Measurements from ENCODE around the gene ADARB2.
"Not testable (repeated sequence)": the region's sequence is repeated elsewhere in the genome, so short reads cannot be mapped to it uniquely, and the experiment has no call there.

Gene ADARB2

DNA sequence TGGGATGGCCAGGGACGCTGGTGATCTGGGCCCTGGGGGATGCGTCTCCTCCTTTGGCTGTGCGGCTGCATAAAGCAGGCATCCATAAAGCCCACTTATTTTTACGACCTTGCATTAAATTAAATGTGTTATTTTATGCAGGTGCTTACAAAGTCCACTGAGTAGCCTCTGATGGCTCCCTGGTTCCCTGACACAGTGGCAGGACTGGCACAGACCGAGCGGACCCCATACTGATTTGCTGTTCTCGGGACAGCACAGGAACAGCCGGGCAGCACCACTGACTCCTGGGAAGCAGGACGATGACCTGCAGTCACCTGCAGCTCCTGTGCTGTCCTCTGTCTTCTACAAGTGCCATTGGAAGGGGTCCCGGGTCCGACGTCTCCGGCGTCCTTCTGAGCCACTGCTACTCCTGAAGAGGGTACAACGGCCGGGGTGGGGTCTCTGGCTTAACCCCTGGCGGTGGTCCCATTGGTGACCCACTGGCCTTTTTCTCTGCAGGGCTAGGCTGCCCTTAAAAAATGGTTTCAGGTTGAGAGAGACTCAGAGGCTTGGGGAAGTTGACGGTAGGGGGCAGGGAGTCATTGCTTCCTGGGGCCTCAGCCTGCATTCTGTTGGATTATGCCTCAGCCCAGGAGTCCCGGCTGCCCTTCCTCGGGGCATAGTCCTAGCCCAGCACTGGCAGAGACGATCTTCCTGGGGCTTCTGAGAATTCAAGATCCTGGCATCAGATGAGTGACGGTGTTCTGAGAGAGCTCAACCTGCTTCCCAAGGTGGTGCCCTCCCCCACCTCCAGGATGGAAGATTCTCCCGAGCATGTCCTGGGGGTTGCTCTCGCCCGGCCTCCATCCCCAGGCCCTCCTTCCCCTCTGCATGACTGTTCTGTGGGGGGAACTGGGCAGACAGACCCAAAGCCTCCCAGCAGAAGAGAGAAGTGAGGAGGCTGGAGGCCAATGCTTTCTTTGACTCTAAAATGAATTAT lies 330.1 kb downstream of the ADARB2 start:
- no peak for DNase-seq (ENCODE audit: low spot score)

DNA sequence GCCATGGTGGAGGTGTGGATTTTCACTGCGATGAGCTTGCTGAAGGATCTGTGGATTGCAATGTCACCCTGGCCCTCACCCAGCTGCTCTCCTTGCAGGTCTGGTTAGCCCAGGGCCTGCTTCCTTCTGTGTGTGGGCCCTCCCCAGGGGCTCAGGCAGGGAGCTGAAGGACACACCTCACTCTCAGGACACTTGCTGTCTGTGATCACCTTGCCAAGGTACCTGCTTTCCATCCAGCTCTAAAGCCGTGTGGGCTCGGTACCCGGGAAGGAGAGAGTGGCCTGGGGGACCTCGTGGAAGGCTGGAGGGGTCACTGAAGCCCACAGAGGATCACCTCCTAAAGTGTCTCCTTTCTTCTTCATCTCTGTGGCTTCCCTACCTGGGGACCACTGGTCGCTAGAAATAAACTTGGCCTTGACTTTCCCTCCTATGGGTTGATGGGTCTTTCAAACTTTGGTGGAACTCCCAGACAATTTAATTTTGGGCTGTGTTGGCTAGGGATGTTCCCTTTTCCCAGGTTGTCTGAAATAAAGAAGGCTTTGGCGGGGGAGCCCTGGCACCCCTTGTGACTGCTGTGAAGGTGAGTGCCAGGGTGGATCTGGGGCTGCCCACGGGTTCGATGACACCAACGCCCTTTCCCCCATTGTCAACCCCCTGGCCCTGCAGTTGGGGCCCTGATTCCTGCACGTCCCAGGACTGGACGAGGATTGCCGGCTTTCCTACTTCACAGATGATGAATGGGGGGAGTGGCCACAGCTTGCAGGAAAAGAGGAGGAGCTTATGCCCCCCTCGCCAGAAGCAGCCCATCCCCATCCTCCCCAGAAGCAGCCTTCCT lies 331.0 kb downstream of the ADARB2 start:
- DNase-seq (ENCODE audit: low spot score) = no peak

DNA sequence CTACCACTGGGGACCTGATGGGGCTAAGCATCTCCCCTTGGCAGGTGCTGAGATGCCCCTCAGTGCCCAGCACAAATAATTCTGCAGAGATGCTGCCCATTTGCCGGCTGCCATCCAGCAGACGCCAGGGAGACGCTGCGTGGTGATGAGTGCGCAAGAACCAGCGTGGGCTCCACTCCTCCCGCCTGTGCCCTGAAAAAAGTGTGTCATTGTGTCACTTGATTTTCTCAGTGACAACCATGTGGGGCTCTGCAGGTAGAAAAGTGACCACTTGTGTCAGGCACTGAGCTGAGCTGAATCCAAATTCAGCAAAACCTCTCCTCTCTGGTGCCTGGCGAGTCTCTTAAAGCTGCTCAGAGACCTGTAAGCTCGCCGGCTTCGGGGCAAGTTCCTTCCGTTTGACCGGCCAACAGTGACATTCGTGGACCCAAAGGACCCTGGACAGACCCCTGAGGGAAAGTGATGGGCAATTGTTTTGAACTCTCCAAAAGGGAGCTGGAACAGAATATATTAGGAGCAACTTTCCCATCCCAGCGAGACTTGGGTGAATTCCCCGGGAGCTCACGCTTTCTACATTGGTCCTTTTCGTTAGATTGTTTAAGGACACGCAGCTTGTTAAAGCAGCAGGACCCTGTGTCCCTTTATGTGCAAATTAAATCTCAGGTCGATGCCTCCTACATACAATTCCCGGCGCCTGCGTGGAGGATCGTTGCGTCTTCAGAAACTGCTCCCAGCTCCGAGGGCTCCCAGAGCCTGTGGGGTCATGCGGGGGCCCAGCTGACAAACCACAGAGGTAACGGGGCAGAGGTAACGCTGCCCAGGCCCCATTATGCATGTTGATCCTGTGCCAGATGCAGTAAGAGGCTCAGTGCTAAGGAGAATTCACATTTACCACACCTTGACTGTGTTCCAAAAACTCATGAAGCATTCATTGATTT lies 332.7 kb downstream of the ADARB2 start:
- DNase-seq (ENCODE audit: low spot score) = no peak

DNA sequence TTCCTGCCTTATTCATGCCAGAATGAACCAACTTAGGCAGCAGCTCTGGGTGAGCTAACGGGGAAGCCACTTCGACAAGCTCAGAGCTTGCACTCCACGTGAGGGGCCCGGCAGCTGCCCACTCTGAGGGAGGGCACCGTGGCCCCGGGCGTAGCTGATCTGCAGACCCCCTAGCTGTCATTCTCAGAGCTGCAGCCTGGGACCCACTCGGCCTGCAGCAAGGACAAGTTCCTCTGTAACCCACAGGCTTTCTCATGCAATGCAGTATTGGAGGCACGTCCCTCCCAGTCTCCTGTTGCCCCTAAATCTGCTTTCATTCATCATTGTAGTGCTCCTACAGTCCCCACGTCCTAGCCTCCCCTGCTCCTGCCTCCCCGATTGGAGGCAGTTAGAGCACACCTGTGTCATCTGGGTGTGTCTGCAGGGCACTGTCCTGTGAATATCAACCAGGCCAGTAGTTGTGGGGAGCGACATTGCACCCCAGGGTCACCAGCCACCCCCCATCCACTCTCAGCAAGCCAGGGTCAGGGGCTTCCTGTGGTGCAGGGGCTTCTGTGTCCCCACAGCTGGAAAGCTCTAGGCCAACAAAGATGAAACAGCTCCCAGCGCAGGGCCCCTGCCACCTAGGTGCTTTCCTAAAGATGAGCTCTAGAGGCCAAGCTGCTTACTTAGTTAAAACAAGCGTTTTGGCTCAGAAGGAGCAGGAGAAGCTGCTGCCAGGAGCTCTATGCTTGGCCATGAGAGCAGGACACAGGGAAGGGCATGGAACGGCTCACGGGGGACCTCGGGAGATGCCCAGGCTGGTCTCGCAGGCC lies 333.6 kb downstream of the ADARB2 start:
- DNase-seq (ENCODE audit: low spot score) = no peak

DNA sequence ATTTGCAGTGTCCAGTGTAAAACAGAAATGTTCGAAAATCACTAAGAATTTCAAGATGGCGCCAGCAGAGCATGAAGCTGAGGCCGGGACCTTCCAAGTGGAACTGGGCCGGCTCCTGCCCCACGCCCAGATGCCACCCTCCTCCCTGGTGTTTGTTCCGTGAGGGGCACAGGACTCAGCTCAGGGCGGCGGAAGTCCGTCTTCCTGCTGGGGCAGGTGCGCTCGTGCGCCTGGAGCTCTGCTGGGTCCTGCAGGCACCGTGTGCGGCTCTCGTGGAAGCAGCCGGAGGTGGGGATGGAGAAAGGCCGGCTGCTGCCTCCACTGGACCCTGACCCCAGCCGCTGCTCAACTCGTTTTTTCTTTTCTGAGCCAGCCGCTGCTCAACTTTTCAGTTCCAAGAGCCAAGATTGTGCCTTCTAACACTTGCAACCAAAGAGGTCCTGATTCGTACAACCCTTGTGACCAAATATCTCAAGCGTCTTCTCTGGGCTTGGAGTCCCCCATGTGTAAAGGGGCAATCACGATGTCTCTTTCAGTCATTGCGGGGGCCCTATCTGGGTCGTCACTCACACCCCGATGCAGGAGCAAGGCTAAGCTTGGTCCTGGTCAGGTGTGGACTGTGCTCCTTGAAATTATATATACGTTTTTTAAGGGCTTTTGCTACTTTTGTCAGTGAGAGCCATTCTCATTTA lies 334.4 kb downstream of the ADARB2 start:
- no peak for DNase-seq (ENCODE audit: low spot score)

DNA sequence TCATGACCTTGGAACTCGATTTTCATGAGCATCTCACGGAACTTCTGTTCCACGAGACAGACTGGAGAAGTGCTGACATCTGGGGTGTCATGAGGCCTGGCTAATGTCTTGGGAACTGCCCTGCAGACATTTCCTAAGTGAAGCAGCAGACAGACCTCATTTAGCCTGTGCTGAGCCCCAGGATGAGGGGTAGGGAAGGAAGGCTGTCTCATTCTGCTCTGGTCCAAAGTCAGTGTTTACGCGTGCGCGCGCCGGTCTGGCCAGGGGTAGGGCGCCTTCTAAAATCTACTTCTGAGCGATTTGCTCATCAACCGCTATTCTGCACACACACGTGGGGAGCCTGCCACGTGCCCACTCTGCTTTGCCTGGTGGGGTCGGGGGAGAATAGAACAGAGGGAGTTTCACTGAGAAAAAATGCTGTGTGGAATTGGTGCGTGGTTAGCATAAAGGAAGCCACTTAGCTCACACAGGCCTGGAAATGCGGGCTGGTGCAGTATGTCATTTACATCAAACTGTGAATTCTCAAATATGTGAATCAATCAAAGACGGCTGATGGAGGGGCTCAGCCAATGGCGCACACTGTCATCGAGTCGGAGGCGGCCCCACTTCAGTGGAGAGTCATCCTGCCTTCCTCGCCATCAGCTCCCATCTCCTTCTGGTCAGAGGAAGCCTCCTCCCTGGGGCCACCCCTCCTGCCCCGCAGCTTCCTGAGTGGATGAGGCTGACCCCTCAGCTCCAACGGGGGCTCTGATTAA lies 335.1 kb downstream of the ADARB2 start:
- no peak for DNase-seq (ENCODE audit: low spot score)

DNA sequence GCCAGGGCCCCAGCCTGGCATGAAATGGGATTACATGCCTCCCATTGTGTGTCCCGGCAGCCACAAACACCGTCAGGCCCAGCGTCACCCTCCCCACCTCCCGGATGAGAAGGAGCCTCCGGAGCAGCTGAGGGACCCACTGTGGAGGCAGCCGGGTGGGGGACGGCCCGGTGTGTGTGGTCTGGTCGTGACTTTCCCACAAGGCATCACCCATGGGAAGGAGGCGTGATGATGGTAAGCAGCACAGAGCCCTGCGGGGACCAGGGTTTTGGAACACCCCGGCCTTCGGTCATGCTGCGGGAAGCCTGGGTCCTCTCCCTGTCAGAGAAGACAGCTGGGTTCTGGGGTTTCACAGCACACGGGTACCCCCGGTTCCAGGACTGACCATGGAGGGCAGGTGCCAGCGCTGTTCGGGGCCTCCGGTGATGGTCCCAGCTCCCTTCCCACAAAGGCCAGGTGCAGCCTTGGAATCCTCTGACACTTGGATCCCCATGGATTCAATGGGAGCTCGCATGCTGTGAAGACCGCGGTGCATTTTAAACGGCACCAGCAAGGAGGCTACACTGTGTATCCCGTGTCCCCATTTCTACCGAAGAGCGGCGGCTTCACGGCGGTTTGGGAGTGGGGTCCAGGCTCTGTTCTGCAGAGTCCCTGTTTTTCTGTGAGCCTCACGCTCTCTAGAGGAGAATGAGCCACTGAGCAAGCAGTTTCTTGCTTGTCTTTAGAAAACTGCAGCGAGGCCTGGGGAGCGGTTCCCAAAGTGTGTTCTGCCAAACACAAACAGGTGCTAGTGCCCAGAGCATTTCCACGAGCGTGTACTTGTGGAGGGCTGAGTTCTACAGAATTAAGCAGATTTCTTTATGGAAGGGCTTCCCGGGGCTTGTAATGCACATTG lies 336.0 kb downstream of the ADARB2 start:
- DNase-seq (ENCODE audit: low spot score) = no peak

DNA sequence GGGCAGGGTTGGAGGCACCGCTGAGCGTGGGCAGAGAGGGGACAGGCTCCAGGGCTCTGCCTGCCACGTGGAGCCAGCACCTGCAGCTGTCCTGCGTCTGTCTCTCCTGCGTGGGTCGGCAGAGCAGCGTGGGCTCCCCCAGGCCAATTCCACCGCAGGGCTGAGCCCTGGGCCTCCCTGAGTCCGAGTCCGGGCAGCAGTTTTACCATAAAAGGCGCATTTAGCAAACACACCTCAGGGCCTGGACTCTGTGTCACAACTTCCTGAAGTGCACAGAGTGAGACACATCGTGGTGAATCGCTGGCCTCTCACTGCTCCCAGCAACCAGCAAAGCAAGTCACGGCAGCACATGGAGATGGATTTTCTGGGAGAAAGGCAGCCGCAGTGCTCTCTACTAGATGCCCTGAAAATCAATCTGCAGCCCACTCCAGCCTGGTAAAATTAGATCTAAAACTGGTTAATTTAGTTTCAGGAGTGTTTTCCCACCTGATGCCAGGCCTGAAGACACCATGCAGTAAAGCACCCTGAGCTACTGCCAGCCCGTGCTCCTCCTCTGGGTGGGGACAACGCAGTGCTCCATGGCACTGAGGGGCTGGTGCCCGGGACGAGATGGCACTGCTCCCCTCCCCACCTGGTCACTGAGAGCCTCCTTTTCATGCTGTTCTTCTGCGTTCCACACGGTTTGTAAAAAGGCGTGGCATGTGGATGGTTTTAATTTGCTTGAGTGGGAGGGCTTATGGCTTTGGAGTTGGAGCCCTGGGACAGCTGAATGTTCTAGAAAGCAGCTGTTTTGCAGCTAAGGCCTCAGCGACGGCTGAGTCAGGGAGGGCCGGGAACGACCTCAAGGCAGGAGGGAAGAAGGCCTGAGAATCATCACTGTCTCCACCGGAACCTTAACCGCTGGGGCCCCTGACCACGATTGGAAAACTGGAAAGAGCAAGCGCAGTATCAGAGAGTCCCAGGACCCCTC lies 336.9 kb downstream of the ADARB2 start:
- no peak for DNase-seq (ENCODE audit: low spot score)

DNA sequence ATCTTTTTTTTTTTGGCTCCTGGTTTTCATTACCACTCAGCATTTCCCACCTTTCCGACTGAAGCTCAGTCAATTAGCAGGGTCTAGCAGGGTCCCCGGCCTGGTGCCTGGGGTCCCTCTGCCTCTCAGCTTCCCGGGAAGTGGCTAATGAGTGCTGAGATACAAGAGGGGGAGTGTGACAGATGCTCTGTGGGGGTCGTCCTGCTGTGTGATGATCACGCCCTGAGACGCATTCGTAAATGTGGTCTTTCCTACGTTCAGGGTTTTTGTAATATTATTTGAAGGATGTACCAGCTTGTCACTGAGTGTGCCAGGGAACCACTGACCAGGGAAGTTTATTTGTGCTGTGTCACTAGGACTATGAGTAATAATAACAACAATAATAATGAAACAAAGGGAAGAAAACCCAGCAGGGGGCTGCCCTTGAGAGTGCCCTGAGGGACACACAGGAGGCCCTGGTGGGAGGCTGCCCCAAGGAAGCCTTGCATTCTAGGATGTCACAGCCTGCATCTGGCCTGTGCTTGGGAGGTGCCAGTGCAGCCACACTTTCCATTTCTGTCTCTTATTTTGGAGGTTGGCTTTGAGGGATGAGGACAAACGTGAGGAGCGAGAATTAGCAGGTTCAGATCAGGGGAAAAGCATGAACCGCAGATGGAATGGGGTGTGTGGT lies 337.8 kb downstream of the ADARB2 start:
- no peak for DNase-seq (ENCODE audit: low spot score)

DNA sequence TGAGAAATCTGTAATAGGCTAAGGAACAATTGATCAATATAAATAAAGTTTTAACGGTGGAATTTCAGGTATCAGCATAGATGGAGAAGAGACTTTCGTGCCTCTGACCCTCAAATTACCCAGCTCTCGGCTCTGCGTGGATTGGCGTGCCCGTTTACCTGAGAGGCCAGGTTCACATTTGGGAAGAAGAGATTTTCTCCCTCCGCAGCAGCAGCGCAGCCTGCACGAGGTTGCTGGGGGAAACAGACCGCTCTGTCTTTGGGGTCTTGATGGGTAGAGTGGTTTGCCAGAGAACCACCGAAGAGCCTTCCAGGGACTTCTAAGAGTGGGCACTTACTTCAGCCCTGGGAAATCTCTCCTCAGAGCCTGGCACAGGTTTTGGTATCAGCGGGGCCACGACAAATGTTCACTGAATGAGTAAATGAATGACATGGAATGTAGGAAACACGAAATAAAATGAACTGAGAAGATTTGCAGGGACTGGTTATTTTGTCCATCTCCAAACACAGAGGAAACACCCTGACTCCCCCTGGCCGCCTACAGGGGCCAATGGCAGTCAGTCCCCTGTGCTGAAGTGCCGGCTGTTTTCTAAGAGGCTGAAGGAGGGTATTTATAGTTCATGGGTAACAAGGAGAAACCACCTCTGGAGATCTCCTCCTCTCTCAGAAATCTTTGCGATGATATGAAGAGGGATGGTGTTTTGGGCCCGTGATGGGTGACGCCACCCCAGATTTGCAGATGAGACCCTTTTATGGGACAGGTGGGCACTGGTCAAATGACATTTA lies 338.5 kb downstream of the ADARB2 start:
- no peak for DNase-seq (ENCODE audit: low spot score)

DNA sequence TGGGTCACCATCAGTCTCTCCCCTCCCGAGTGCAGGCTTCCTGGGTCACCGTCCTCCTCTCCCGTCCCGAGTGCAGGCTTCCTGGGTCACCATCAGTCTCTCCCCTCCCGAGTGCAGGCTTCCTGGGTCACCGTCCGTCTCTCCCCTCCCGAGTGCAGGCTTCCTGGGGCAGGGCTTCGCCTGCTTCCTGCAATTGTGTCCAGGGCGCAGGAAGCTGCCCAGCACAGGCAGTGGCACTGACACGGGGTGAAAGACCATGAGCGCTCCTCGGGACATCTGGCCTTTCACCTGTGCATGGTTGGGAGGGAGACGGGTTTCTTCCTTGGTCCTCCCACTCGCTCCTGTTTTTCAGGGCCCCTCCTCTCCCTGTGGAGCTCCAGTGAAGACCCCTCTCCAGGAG lies 339.2 kb downstream of the ADARB2 start:
- DNase-seq (ENCODE audit: low spot score) = not testable (repeated sequence)

DNA sequence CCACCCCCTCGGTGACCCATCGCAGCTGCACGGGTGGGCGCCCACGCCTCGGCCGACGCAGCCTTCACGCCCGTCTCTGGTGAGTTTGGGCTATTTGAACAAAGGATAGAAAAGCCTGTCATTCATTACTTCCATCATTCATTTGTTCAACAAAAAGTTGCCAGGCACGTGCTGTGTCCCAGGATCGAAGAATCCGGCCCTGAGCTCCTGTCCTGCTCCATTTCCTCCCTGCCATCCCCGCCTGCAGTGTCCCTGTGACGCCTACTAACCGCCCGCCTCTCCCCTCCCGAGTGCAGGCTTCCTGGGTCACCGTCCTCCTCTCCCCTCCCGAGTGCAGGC lies 341.1 kb downstream of the ADARB2 start:
- DNase-seq (ENCODE audit: low spot score) = no peak

DNA sequence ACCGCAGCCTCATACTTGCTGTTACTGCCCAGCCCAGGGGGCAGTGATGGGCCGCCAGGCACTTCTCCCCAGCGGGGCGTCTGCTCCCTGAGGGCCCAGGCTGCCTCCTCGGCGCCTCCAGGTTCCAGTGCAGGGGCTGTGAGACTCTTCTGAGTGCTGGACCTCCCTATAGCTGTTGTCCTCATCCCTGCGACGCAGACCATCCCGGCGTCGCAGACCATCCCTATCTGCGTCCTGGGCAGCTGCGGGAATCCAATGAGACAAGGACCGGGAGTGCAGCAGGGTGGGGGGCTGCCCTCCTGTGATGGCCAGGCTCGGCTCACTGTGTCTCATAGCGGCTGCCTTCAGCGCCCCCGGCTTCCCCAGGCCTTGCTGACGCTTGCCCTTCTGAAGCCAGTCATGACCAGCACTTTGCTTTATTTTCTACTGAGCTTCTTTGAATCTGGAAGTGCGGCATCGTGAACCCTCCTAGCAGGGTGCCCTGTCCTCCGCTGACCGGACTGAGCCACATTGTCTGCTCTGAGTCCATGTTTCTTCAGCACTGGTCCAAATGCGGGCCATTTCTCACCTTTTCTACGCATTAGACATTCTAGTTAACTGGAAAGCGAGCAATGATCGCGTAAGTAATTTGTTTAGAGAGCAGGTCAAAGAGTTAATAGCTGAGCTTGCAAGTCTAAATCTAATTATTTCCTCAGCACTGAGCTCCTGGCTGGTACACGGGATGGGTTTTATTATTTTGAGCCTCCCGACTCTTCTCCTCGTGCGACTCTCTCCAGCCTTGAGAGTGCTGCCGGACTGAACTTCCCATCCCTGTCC lies 341.6 kb downstream of the ADARB2 start:
- DNase-seq (ENCODE audit: low spot score) = no peak

DNA sequence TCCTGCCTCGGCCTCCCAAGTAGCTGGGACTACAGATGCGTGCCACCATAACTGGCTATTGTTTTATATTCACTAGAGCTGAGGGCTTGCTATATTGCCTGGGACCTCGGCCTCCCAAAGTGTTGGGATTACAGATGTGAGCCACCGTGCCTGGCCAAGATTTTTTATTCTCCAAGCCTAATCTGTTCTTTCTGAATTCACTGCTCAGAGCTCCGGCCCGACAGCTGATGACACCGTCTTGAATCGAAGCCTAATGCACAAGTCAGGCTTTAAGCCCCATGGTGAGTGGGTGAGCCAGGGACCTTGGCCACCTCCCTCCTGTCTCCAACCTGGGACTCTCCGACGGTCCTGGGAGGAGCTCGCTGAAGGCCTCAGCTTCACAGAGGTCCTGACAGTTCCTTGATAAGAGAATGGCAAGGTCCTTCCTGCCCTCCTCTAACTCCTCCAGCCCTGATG lies 342.3 kb downstream of the ADARB2 start:
- DNase-seq (ENCODE audit: low spot score) = no peak

Measured in LoVo (cell line).